NCI-H2227 (cell line): Measurements from ENCODE around the gene CSDE1.

Experiments
- DNase-seq: peaks from one replicate; lab custom pipeline; 2025; ENCODE audit not compliant: unreplicated experiment; lab: John Stamatoyannopoulos, UW

Gene CSDE1

DNA sequence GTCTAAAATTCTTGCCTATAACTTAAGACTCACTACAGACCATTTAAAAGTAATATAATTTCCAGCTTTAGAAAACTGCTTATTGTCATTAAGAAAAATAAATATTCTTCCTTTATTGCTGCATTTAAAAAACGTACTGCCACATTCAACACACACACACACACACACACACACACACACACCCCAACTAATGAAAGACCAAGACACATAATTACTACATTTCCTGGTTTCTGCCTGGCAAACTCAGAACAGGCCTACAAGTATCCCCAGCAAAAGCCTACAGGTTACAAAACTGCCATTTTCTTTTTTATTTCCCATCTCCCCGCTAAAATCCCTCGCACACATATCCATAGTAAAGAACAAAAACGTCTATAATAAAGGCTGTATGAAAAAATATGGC, 89.4 kb downstream of the CSDE1 start:
- no peak for DNase-seq

DNA sequence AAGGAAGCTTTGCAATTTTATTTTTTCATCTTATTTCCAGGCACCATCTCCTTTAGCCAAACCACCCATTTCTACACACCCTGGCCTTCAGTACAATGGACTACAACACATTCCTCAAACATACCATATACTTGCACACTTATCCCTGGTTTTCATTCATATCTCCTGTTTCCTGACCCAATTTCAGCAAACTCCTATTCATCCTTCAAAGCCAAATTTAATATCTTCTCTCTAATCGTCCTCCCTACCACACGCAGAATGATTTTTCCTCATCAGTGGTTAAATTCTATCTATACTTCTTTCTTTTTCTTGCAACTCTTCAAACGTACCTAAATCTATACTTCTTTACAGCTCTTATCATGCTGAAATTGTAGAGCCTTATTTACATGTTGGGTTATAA, 90.8 kb downstream of the CSDE1 start:
- no peak for DNase-seq
